Amygdala (tissue), 56 donors: ENCODE measurements around the gene OTULINL.
"Not testable (repeated sequence)": the region's sequence is repeated elsewhere in the genome, so short reads cannot be mapped to it uniquely, and the experiment has no call there.

ENCODE experiments used
- DNase-seq, 56 donors: peaks; one replicate each; lab custom pipeline; 2025; lab: John Stamatoyannopoulos, UW

The OTULINL gene

DNA sequence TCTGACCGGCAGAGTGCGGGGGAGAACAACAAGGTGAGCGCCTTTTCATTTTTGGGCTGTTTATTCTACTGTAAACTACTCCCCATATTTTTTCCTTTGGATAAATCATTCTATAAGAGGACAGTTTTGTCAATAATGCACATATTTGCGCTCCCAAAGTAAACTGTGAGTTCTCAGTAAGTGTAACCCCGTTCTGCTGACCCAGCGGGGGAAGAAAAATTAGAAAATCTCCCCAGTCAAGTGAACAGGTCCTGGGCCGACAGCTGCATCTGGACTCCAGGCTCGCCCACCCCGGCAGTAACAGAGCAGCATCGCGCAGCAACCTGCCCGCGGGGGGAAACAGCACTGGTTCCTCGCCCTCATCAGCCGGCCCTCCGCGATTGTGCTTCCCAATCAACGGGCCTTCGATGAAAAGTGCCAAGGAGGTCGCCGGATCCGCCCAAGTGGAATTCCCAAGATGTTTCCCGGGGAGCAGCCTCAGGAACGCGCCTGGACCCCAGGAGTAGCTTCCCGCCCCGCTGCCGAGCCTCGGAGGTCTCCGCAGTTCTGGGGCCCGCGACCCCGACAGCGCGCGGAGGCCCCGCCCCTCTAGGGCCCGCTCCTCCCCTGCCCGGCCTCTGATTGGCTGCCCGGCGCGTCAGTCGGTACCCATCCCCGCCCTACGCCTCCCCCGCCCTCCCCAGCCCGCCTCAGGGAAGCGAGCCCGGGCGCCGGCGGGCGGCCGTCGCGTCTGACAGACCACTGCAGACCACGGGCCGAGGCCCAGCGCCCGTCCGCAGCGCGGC is at the start of gene OTULINL:
Gene OTULINL, plus strand, starts transcription at position 687 of the 785 bp plus-strand sequence. CDS start 103 bp downstream, outside the sequence.
- DNase-seq = peak in 54 of 56 donors; percentile 5 to 82 (median 64)

DNA sequence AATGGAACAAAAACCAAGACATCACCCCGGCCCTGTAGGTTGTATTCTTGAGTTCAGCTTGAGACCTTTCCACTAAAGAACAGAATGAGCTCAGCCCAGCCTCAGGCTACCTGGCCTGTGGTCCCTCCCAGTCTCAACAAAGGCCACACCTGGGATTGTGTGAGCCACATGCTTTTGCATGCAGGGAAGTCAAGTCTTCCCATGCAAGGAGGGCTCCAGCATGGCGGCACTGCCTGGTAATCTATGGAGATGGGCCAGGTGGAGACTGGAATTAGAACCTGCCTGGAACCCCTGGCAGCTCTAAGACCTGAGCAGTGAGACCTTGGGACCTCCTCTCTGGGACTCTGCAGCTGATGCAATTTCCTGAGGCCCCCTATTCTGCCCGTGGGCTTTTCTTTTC is 49.4 kb upstream of the OTULINL start:
- DNase-seq = no peak

GRCh38 chr5:14534773-14535172 is 46.8 kb upstream of the OTULINL start:
- no peak for DNase-seq

- no peak for DNase-seq
Measured at GRCh38 chr5:14545308-14545707, 36.3 kb upstream of the OTULINL start.

DNA sequence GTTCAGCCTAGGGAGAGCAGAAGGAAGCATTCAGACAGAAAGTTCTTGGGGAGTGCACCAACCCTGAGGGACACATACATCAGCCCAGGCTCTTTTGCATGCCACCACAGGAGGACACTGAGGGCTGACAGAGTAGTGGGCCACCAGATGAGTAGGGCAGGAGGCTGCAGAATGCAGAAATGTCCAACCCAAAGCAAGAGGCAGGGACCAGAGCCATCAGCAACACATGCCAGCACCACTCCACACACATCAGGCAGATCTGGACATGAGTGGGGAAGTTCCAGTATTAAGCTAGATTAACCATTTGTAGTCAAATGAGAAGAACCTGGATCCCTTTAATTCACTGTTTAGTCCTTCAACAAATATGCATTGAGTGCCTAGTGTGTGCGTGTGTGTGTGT is 35.7 kb upstream of the OTULINL start:
- no peak for DNase-seq

- DNase-seq = no peak
Measured at GRCh38 chr5:14547666-14548065, 33.9 kb upstream of the OTULINL start.

DNA sequence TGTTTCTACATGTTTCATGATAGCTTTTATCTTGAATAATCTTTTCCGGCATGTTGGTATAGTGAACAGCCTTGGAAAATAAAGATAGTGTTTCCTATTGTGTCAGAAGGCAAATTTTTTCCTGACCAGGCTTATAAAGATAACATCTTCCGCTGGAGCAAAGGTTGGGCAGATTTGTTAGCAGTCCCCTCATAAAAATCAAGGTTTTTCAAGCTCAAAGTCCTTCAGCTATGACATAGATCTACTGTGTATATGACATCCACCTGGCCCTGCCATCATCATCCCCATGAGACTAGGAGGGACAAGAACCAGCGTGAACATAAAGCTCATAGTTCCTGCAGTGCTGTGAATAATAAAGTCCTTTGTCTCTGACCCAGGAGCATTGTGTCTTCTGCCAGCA is 30.4 kb upstream of the OTULINL start:
- no peak for DNase-seq

DNA sequence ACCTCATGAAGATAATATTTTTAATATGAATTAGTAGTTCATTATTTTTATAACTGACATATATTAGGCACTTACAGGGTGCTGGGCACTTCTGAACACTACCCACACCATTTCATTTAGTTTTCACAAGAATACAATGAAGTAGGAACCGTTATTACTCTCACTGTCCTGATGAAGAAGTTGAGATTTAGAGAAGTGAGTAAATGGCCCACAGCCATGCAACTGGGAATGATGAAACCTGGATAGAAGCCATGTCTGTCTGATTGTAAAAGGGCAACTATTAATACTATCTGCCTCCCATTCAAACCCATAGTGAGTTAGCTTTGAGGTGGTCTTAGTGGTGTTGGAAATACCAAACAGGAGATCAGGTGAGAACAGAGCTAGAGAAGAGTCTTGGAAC is 29.6 kb upstream of the OTULINL start:
- DNase-seq = peak in 1 of 56 donors; percentile 21

DNA sequence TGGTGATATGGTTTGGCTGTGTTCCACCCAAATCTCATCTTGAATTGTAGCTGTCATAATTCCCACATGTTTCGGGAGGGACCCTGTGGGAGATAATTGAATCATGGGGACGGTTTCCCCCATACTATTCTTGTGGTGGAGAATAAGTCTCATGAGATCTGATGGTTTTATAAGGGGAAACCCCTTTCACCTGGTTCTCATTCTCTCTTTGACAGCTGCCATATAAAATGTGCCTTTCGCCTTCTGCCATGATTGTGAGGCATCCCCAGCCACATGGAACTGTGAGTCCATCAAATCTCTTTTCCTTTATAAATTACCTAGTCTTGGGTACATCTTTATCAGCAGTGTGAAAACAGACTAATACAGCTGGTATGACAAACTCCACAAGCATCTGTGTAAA is 27.3 kb upstream of the OTULINL start:
- not testable (repeated sequence) for DNase-seq

GRCh38 chr5:14556015-14556414 is 25.6 kb upstream of the OTULINL start:
- DNase-seq = no peak

GRCh38 chr5:14557203-14557770 is 24.3 kb upstream of the OTULINL start:
- DNase-seq = peak in 1 of 56 donors; percentile 20

DNA sequence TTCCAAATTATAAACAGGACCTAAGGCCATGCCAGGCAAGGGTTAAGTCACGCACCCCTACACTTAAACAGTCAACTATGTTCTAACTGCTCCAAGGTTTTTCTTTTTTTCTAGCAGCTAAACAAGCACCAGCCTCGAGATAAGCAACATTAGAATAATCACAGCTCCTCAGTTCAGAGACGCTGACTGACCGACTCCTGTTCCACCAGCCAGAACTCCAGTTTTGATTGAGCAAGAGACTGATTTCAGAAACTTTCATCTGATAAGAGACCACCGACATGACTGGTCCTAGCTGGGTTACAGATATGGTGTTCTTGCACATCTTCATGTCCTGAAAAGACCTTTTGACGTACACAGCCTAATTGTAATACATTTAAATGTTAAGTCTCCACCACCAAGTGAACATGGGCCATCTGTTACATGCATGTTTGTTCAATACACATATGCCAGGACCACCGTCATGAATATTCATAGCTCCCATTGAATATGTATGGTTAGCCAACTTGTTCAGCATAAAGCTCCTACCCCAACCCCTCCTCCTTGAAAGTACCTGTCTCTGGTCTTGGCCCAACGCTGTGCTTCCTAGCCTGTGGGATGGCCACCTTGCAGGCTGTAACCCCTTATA is 23.7 kb upstream of the OTULINL start:
- DNase-seq = no peak

DNA sequence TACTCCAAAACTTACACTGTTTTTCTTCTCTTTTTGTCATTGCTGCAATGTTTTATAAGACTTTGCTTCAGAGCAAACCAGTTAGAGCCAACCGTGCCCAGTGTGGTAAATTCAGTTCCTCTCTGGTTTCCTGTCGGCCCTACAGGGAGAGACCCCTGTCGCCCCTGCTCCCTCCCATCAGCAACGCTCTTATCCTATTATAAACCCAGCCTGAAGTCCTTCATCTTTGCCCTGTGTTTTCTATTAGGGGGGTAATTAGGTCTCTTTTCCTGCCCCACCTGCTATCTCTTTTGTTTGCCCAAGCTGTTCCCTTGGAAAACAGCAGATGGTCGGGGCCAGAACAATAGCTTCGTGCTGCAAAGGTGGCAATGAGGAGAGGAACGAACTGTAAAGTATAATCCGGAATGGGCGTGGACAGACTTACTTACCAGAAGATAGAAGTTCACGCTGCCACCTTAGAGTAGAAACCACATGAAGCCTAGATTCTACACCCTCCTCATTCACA is 21.4 kb upstream of the OTULINL start:
- DNase-seq = no peak

DNA sequence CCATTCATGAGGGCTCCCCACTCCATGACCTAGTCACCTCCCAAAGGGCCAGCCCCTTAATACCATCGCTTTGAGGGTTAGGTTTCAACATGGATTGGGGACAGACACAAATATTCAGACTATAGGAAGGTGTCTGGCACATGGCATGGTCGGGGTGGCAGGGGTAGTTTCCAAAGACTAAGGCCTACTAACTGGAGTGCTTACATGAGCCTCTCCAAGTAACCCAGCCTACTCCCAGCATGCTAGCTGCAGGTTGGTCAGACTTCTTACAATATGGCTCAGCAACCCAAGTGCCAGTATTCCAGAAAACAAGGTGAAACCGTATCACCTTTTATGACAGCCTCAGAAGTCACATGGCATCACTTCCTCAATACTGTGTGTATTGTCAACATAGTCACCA is 19.9 kb upstream of the OTULINL start:
- no peak for DNase-seq

DNA sequence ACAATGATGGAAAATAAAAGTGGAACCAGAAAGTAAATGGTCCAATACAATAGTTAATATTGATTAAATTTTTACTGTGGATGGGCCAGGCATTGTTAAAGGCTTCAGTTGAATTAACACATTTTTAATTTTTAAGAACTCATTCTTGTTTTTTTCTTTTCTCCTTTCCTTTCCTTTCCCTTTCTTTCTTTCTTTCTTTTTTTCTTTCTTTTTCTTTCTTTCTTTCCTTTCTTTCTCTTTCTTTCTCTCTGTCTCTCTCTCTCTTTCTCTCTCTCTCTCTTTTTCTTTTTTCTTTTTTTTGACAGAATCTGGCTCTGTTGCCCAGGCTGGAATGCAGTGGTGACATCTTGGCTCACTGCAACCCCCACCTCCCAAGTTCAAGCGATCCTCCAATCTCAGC is 13.3 kb upstream of the OTULINL start:
- no peak for DNase-seq

DNA sequence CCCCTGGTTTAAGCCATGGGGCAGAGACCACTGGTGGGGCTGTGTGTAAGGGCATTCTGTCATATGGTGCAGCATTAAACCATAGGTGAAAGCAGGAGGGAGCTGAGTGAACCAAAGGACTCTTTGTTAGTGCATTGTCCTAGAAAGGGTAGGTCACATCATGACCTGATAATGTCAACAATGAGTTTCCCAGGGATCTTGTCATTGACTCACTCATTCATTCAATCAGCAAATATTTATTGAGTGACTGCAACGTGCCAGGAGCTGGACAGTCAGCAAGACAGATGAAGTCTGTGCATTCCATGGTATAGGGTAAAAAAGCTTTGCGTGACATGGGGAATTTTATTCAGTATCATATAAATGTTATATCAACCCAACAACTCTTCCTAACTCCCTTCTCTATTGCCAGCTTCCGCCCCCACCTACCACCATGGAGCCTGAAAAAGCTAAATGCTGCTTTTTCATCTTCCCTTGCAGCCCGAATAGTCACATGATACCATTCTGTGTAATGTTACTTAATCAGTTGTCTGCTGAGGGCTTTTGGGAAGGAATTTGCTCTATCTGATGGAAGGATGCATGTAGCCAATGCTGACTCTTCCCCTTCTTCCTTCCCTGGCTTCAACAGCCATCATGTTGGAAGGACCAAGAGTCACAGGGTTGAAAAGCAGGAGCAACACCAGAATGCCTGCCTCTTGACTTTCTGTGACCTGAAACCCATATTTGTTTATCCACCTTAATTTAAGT is 11.5 kb upstream of the OTULINL start:
- DNase-seq = no peak

DNA sequence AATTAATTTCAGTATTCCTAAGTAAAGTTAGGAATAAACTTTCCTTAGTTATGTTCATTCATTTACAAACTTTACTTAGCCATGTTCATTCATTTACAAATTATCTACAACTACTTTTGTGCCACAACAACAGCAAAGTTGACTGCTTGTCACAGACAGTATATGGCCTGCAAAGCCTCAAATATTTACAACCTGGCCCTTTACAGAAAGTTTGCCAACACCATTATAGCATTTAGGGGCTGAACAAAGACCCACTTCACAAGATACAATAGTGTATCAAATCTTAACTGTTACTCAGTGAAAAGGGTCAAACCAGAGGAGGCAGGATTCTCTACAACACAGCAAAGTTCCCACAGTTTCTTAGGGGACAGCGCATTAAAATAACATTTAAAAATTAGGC is 9.7 kb upstream of the OTULINL start:
- DNase-seq = no peak

- no peak for DNase-seq
Measured at GRCh38 chr5:14572385-14572784, 9.2 kb upstream of the OTULINL start.

GRCh38 chr5:14572836-14573235 is 8.8 kb upstream of the OTULINL start:
- DNase-seq = no peak

DNA sequence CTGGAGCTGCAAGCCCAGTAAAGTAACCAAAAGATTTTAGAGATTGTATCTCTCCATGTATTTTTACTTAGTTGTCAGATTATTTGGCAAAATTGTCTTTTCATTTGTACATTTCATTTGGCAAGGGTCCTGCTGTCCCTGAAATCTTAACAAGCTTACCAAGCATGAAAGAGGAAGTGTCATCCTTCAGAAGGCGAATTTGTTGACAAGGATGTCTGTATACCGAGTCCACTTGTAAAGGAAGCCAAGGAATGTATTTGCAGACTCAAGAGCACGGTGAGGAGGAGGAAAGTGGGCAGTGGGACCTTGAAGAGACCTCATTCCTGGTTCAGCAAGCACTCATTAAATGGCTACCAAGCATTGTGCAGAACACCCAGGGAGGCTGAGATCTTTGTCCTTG is 7.5 kb upstream of the OTULINL start:
- no peak for DNase-seq
